ENCODE measurements around the gene TAS1R2.

TAS1R2 gene

DNA sequence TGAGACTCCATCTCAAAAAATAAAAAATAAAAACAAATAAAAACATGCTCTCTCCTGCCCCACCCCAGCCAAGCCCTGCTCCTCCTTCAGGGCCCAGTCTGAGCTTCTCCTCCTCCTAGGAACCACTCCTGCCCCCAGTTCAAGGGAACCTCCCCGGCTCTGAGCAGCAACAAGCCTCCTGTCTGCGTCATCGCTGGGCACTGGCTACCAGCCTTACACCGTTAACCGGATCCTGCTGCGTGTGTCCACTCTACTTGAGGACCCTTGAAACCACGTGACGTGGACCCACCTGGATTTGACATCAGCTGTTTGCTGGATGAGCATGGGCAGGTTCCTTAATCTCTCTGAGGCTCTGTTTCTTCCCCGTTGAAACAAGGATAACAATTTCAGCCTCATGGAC, 1.6 kb upstream of the TAS1R2 start:
- ChIA-PET CTCF (interaction anchor here (1.0 to 1.8 kb wide), 3 partner anchors 13 to 23 kb away, joined by 3 to 7 read pairs (median 3); no protein-coding TSS in a partner anchor), POLR2A (interaction anchor here (0.6 kb wide), 1 partner anchor 14 kb away, joined by 3 read pairs; no protein-coding TSS in a partner anchor)
- no peak for DNase-seq (ENCODE audit: low read depth, low spot score)
- TF ChIP-seq, protein P1, sequence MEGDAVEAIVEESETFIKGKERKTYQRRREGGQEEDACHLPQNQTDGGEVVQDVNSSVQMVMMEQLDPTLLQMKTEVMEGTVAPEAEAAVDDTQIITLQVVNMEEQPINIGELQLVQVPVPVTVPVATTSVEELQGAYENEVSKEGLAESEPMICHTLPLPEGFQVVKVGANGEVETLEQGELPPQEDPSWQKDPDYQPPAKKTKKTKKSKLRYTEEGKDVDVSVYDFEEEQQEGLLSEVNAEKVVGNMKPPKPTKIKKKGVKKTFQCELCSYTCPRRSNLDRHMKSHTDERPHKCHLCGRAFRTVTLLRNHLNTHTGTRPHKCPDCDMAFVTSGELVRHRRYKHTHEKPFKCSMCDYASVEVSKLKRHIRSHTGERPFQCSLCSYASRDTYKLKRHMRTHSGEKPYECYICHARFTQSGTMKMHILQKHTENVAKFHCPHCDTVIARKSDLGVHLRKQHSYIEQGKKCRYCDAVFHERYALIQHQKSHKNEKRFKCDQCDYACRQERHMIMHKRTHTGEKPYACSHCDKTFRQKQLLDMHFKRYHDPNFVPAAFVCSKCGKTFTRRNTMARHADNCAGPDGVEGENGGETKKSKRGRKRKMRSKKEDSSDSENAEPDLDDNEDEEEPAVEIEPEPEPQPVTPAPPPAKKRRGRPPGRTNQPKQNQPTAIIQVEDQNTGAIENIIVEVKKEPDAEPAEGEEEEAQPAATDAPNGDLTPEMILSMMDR (IDR thresholded peaks at IDR 0.05; ENCODE audit: insufficient read depth, low read length, missing control alignments), result no peak
- no peak overlapping the region for H3K4me3 ChIP-seq (ENCODE audit: low read depth, low read length)

DNA sequence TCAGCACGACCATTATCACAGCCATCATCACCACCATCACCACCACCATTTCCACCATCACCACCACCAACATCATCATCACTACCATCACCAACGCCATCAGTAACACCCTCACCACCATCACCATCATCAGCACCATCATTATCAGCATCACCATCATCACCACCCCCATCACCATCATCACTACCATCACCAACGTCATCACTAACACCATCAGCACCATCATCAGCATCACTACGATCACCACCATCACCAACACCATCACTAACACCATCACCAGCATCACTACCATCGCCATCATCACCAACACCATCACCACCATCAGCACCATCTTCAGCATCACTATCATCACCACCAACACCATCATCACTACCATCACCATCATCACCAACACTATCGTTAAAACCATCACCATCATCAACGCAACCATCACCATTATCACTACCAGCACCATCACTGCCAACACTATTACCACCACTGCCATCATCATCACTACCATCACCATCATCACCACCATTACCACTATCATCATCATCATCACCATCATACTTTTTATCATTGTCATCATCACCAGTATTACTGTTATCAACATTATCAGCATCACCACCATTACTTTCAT, 1.3 kb downstream of the TAS1R2 start:
- TF ChIP-seq, protein P1 (IDR thresholded peaks at IDR 0.05; ENCODE audit: insufficient read depth, low read length, missing control alignments), result no peak
- POLR2A ChIA-PET, result no interaction called here
- CTCF ChIA-PET, result no interaction called here
- DNase-seq (ENCODE audit: low read depth, low spot score), result no peak
- no peak overlapping the region for H3K4me3 ChIP-seq (ENCODE audit: low read depth, low read length)

DNA sequence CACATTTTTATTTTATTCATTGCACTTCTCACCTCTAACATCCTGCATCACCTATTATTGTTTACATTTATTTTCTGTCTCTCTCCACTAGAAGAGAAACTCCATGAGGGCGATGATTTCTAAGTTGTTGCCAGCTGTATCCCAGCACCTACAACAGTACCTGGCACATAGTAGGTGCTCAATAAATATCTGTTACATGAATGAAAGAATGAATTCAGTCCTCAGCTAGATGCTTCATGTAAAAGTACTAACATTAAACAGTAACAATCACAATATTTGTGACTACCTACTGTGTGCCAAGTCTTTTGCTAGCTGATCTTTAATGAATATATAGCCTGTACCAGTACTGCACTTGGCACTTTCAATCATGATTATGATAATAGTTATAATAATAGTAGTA, 3.0 kb downstream of the TAS1R2 start:
- no peak overlapping the region for H3K4me3 ChIP-seq (ENCODE audit: low read depth, low read length)
- ChIA-PET POLR2A (no interaction called here), CTCF (interaction anchor here (0.8 kb wide), 1 partner anchor 259 kb away, joined by 3 read pairs; no protein-coding TSS in a partner anchor)
- TF ChIP-seq, protein P1 (IDR thresholded peaks at IDR 0.05; ENCODE audit: insufficient read depth, low read length, missing control alignments), result no peak
- no peak for DNase-seq (ENCODE audit: low read depth, low spot score)

DNA sequence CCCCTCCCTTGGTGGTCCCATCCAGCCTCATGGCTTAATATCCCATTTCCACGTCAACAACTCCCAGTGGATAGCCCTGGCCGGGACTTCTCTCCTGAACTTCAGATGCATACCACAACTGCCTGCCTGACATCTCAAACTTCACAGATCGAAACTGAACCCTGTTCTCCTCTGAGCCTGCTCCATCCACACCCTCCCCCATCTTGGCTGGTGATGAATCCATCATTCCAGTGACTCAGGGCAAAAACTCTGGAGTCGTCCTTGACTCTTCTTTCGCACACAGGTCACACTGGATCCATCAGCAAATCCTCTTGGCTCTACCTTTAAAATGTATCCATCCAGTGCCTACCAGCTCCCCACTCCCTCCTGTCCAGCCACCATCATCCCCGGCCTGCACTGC, 3.9 kb downstream of the TAS1R2 start:
- CTCF ChIA-PET, result no interaction called here
- TF ChIP-seq, protein P1 (IDR thresholded peaks at IDR 0.05; ENCODE audit: insufficient read depth, low read length, missing control alignments), result no peak

DNA sequence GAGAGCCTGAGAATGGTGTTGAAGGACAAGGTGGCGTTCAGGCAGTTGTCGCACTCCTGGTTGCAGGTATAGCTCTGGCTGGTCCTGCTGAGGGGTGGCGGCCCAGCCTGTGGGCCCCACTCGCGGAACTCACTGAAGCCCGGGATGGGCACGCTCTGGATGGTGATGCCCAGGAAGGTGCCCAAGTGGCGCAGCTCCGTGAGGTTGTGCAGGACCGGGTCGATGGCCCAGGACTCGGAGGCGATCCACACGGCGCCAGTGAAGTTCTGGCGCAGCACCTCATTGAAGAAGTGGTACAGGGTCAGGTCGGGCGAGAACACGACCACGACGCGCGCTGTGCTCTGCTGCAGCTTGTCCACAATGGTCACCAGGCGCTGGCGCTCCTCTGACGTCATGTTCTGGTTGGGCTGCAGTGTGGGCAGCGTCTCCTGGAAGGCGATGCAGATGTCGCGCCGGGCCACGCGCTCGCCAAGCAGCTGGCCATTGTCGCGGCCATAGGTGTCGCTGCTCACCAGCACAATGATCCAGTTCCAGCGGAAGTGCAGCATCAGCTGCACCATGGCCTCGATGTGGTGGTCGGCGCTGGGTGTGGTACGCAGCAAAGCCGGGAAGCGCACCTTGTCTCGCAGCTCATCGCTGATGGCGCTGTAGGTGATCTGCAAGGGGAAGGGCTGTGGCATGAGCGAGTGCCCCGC, 5.0 kb downstream of the TAS1R2 start:
- ChIA-PET POLR2A (no interaction called here), CTCF (no interaction called here)
- no peak overlapping the region for H3K4me3 ChIP-seq (ENCODE audit: low read depth, low read length)
- DNase-seq (ENCODE audit: low read depth, low spot score), result no peak
- TF ChIP-seq, protein P1 (IDR thresholded peaks at IDR 0.05; ENCODE audit: insufficient read depth, low read length, missing control alignments), result no peak

More for the DNA sequence above, 3.9 kb downstream of the TAS1R2 start:
- H3K4me3 ChIP-seq (ENCODE audit: low read depth, low read length), result no peak overlapping the region
- POLR2A ChIA-PET, result no interaction called here
- DNase-seq (ENCODE audit: low read depth, low spot score), result no peak

DNA sequence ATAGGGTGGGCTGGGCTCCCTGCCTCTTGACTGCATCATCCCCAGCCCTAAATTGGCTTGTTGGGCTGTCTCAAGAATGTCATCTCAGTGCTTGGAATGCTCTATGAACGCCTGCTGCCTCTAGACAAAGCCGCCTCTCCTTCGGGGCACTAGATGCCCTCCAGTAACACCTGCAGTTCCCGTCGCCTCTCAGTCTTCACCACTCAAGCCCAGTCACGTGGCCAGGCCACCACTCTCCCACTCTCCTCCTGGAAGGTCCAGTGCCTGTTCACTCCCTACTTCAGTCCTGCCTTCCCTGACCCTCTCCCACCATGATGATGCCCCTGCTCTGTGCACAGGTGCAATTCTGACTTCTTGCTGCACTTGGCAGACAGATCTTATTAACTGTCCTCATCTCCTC, 7.0 kb downstream of the TAS1R2 start:
- POLR2A ChIA-PET, result no interaction called here
- TF ChIP-seq, protein P1 (IDR thresholded peaks at IDR 0.05; ENCODE audit: insufficient read depth, low read length, missing control alignments), result no peak
- no peak overlapping the region for H3K4me3 ChIP-seq (ENCODE audit: low read depth, low read length)
- CTCF ChIA-PET, result no interaction called here
- no peak for DNase-seq (ENCODE audit: low read depth, low spot score)

Measured in AG04449 (cell line).